SK-N-SH treated with all-trans-retinoic acid at 6 μM for 48 hours (cell line): Measurements from ENCODE around the gene IPP.

ENCODE experiments used
- ARNTL ChIP-seq: fragments of 450-650 bp; formaldehyde crosslinking; IDR thresholded peaks from 2 replicates; pipeline ENCODE4 v1.5.0; 2020; ENCODE audit warnings: low read depth, mild to moderate bottlenecking, moderate library complexity, borderline replicate concordance
- BACH2 ChIP-seq: fragments of 250-450 bp; sonication (Bioruptor Pico); IDR thresholded peaks from 2 replicates; pipeline ENCODE4 v1.9.0; 2021; ENCODE audit warnings: mild to moderate bottlenecking, borderline replicate concordance
- ESRRG ChIP-seq: fragments of 250-450 bp; sonication (Bioruptor Pico); IDR thresholded peaks from 2 replicates; pipeline ENCODE4 v1.6.1; 2021; ENCODE audit warnings: mild to moderate bottlenecking
- PATZ1 ChIP-seq: fragments of 250-450 bp; sonication (Bioruptor Pico); IDR thresholded peaks from 2 replicates; pipeline ENCODE4 v1.8.0; 2020; ENCODE audit warnings: mild to moderate bottlenecking, moderate library complexity, borderline replicate concordance
- PPARA ChIP-seq: fragments of 250-450 bp; sonication (Bioruptor Pico); IDR thresholded peaks from 2 replicates; pipeline ENCODE4 v1.5.0; 2020; ENCODE audit warnings: mild to moderate bottlenecking, borderline replicate concordance
- SNAI2 ChIP-seq: fragments of 250-450 bp; sonication (Bioruptor Pico); IDR thresholded peaks from 2 replicates; pipeline ENCODE4 v1.5.0; 2020; ENCODE audit warnings: mild to moderate bottlenecking, moderate library complexity
- TOX ChIP-seq: fragments of 250-450 bp; sonication (Bioruptor Pico); IDR thresholded peaks from 2 replicates; pipeline ENCODE4 v1.8.0; 2021; ENCODE audit warnings: mild to moderate bottlenecking, moderate library complexity, borderline replicate concordance
- TSHZ2 ChIP-seq: fragments of 250-450 bp; sonication (Bioruptor Pico); IDR thresholded peaks from 2 replicates; pipeline ENCODE4 v1.5.0; 2020; ENCODE audit warnings: mild to moderate bottlenecking, moderate library complexity
- ZFP3 ChIP-seq: fragments of 250-450 bp; sonication (Bioruptor Pico); IDR thresholded peaks from 2 replicates; pipeline ENCODE4 v1.5.0; 2020; ENCODE audit warnings: mild to moderate bottlenecking, moderate library complexity
- ZFP30 ChIP-seq: fragments of 450-650 bp; formaldehyde crosslinking; IDR thresholded peaks from 2 replicates; pipeline ENCODE4 v1.5.0; 2022; ENCODE audit warnings: mild to moderate bottlenecking, moderate library complexity
- ZNF70 ChIP-seq: fragments of 450-650 bp; formaldehyde crosslinking; IDR thresholded peaks from 2 replicates; pipeline ENCODE4 v1.5.0; 2020; ENCODE audit warnings: mild to moderate bottlenecking, moderate library complexity
- ZNF8 ChIP-seq: fragments of 450-650 bp; formaldehyde crosslinking; IDR thresholded peaks from 2 replicates; pipeline ENCODE4 v1.5.0; 2020; ENCODE audit warnings: mild to moderate bottlenecking, moderate library complexity

GRCh38 chr1:45668526-45668925 lies 81.9 kb downstream of the IPP start:
- TF ChIP-seq ESRRG (no peak), ZFP30 (CRISPR knock-in tag) (no peak), PATZ1 (CRISPR knock-in tag) (no peak), ARNTL (CRISPR knock-in tag) (no peak), PPARA (no peak), ZNF70 (CRISPR knock-in tag) (no peak), SNAI2 (no peak), BACH2 (CRISPR knock-in tag) (no peak), ZFP3 (CRISPR knock-in tag) (no peak), TSHZ2 (CRISPR knock-in tag) (no peak), TOX (no peak), ZNF8 (no peak)
